GM12878 (cell line): ENCODE results near the gene PKHD1. TPM values are rescaled to one million over a fixed set of nuclear protein-coding genes. Genes with fewer than 3 reads are reported as not detected.

Experiments
- ATAC-seq: fragments of 200-7000 bp; cut with Tn5 transposase; 3 replicates; pipeline ENCODE4 v1.9.1; 2020; ENCODE audit warnings: mild to moderate bottlenecking, moderate library complexity
- BruUV-seq: library from RNA; stranded (reverse); fragments of 400-500 nt; replicated peaks from 2 replicates; lab custom pipeline; 2021; lab: Mats Ljungman, UMichigan
- CTCF ChIA-PET: fragments of 300-600 bp; sonication (Branson Sonifier 250); formaldehyde crosslinking; extraction: SDS; loops from one replicate; lab custom pipeline; 2021; ENCODE audit warnings: inconsistent platforms; lab: Yijun Ruan, JAX
- POLR2A ChIA-PET: fragments of 350-600 bp; formaldehyde crosslinking; extraction: SDS; loops from one replicate; lab custom pipeline; 2021; ENCODE audit warnings: inconsistent platforms; lab: Charles Lee
- RAD21 ChIA-PET: fragments of 300-600 bp; sonication (Branson Sonifier 250); formaldehyde crosslinking; loops from one replicate; lab custom pipeline; 2023; ENCODE audit warnings: antibody characterized with exemption; ENCODE audit not compliant: unreplicated experiment; lab: Charles Lee
- SMC1A ChIA-PET: fragments of 300-600 bp; sonication (Branson Sonifier 250); formaldehyde crosslinking; loops from one replicate; lab custom pipeline; 2023; ENCODE audit not compliant: unreplicated experiment, uncharacterized antibody; lab: Charles Lee
- DNase-seq: peaks from one replicate; pipeline ENCODE4 v3.0.0-alpha.2; 2011; ENCODE audit warnings: low read depth, low spot score
- FAIRE-seq: peaks from 3 replicates; lab custom pipeline; 2011; peaks lifted over from hg19 to GRCh38; lab: Jason Lieb, UNC
- H2AFZ ChIP-seq: 2 replicates; pipeline ENCODE4 v1.6.0; 2011; ENCODE audit warnings: low read depth, low read length, control low read depth; ENCODE audit not compliant: control insufficient read depth
- H3K27ac ChIP-seq: 2 replicates; pipeline ENCODE4 v1.5.1; 2011; ENCODE audit warnings: control low read depth; ENCODE audit not compliant: control insufficient read depth, insufficient read depth
- H3K27me3 ChIP-seq, 2 experiments: replicated peaks in 1 of 2; 2 replicates each; pipeline versions ENCODE4 v1.6.0 to v1.6.1; 2011; ENCODE audit warnings: low read length in 1 of 2; ENCODE audit not compliant: control insufficient read depth in 2 of 2, insufficient read depth in 2 of 2
- H3K36me3 ChIP-seq, 2 experiments: 2 replicates each; pipeline ENCODE4 v1.5.1; 2011; ENCODE audit warnings: low read length in 1 of 2; ENCODE audit not compliant: control insufficient read depth in 2 of 2, insufficient read depth in 2 of 2
- H3K4me1 ChIP-seq: 2 replicates; pipeline ENCODE4 v1.6.1; 2011; ENCODE audit warnings: mild to moderate bottlenecking, low read length, moderate library complexity, mixed read lengths; ENCODE audit not compliant: control insufficient read depth, insufficient read depth
- H3K4me2 ChIP-seq: 2 replicates; pipeline ENCODE4 v1.6.0; 2011; ENCODE audit warnings: control low read depth; ENCODE audit not compliant: control insufficient read depth, insufficient read depth
- H3K4me3 ChIP-seq: fragments of 200-600 bp; sonication (generic); 2 replicates; pipeline ENCODE4 v1.5.1; 2016
- H3K79me2 ChIP-seq: 2 replicates; pipeline ENCODE4 v1.6.0; 2011; ENCODE audit warnings: low read length; ENCODE audit not compliant: control insufficient read depth, insufficient read depth
- H3K9ac ChIP-seq: 2 replicates; pipeline ENCODE4 v1.8.0; 2011; ENCODE audit warnings: low read length, control low read depth, mixed read lengths; ENCODE audit not compliant: control insufficient read depth, insufficient read depth
- H3K9me3 ChIP-seq: replicated peaks from 3 replicates; pipeline ENCODE4 v1.5.1; 2011; ENCODE audit warnings: mild to moderate bottlenecking, low read length; ENCODE audit not compliant: control insufficient read depth, insufficient read depth
- H4K20me1 ChIP-seq: 2 replicates; pipeline ENCODE4 v1.6.0; 2011; ENCODE audit not compliant: control insufficient read depth, insufficient read depth
- ASH2L ChIP-seq: fragments of 300-600, 200-600 bp; sonication (generic); IDR thresholded peaks from 2 replicates; pipeline ENCODE4 v1.6.1; 2017; ENCODE audit warnings: low read depth, mild to moderate bottlenecking, borderline replicate concordance
- CBX3 ChIP-seq: fragments of 200-600 bp; sonication (generic); IDR thresholded peaks from 2 replicates; pipeline ENCODE4 v1.6.1; 2016; ENCODE audit warnings: low read depth, borderline replicate concordance
- CHD1 ChIP-seq: IDR thresholded peaks from 2 replicates; pipeline ENCODE4 v1.6.1; 2012; ENCODE audit warnings: low read depth, low read length, improper control_type of control experiment
- ETV6 ChIP-seq, 2 experiments: fragments of 450-650 bp in 1 of 2; IDR thresholded peaks in 1 of 2; conservative IDR thresholded peaks in 1 of 2; 2 replicates each; pipeline ENCODE4 v1.6.1; 2014; ENCODE audit warnings: antibody characterized with exemption in 1 of 2, borderline replicate concordance in 1 of 2, low read depth in 1 of 2, mild to moderate bottlenecking in 1 of 2, moderate library complexity in 1 of 2
- JUNB ChIP-seq: IDR thresholded peaks from 2 replicates; pipeline ENCODE4 v1.6.1; 2016; ENCODE audit warnings: antibody characterized with exemption, mild to moderate bottlenecking
- KLF5 ChIP-seq: fragments of 450-650 bp; IDR thresholded peaks from 2 replicates; pipeline ENCODE4 v1.6.1; 2014; ENCODE audit warnings: mild to moderate bottlenecking; ENCODE audit not compliant: partially characterized antibody
- MTA2 ChIP-seq: fragments of 450-650 bp; IDR thresholded peaks from 2 replicates; pipeline ENCODE4 v1.6.1; 2016; ENCODE audit warnings: low read depth, mild to moderate bottlenecking, moderate library complexity
- NFIC ChIP-seq: IDR thresholded peaks from 2 replicates; pipeline ENCODE4 v1.6.1; 2012; ENCODE audit warnings: low read depth, mild to moderate bottlenecking, inconsistent platforms, low read length, moderate library complexity
- PML ChIP-seq: IDR thresholded peaks from 2 replicates; pipeline ENCODE4 v1.6.1; 2012; ENCODE audit warnings: low read length, inconsistent platforms
- SMARCA5 ChIP-seq: fragments of 450-650 bp; IDR thresholded peaks from 2 replicates; pipeline ENCODE4 v1.6.1; 2017; ENCODE audit warnings: mild to moderate bottlenecking
- SMC3 ChIP-seq: IDR thresholded peaks from 2 replicates; pipeline ENCODE4 v1.6.1; 2011; ENCODE audit warnings: low read length, improper control_type of control experiment, borderline replicate concordance
- SREBF2 ChIP-seq: IDR thresholded peaks from 2 replicates; pipeline ENCODE4 v1.6.1; 2012; ENCODE audit warnings: mild to moderate bottlenecking, low read length
- YY1 ChIP-seq: IDR thresholded peaks from 2 replicates; pipeline ENCODE4 v1.6.1; 2011; ENCODE audit warnings: low read depth, mild to moderate bottlenecking, low read length
- ZNF217 ChIP-seq: fragments of 450-650 bp; IDR thresholded peaks from 2 replicates; pipeline ENCODE4 v1.6.1; 2017; ENCODE audit warnings: antibody characterized with exemption, mild to moderate bottlenecking
- WGBS: methylation state at CpG from one replicate; pipeline ENCODE4 v1.1.6; 2016; ENCODE audit warnings: low lambda C conversion rate; ENCODE audit not compliant: insufficient replicate concordance, insufficient coverage; ENCODE audit errors: missing lambda C conversion rate; 5-methylcytosine and 5-hydroxymethylcytosine counted together
- in situ Hi-C: fragments of 300-500 bp; cut with MboI; formaldehyde crosslinking; loops from 9 replicates; pipeline ENCODE4 v1.14.3; 2018; ENCODE audit warnings: mixed read lengths
- intact Hi-C: fragments of 100-400 bp; cut with micrococcal nuclease; formaldehyde crosslinking; loops from one replicate; pipeline ENCODE4 v1.14.2; 2022; ENCODE audit not compliant: unreplicated experiment
- polyA plus RNA-seq, 11 experiments: library from polyadenylated mRNA; depleted of rRNA in 4 of 11; unstranded in 6 of 11; stranded (reverse) in 5 of 11; fragments of >200 nt; fragmentation: Nextera tagmentation in 4 of 11; fragmentation: Illumina TruSeq in 1 of 11; extraction: Ambion mirVana in 4 of 11; extraction: Trizol in 1 of 11; gene quantifications; 1 replicate in 1 of 11; 2 replicates in 10 of 11; pipeline versions ENCODE4 v1.2.1 to v1.2.3, GENCODE V29; 2011 to 2016; ENCODE audit warnings: inconsistent platforms in 2 of 11, missing spikeins in 2 of 11, low read depth in 1 of 11
- total RNA-seq, 4 experiments: library from RNA; depleted of rRNA in 3 of 4; stranded (reverse); fragments of >200 nt in 3 of 4; fragmentation: Illumina TruSeq in 1 of 4; extraction: Trizol in 1 of 4; gene quantifications; 2 replicates each; pipeline versions ENCODE4 v1.2.1 to v1.2.3, GENCODE V29; 2013 to 2021
- TF ChIP-seq, protein P1 (sequence below): IDR thresholded peaks from 2 replicates; pipeline ENCODE4 v1.6.1; 2012; ENCODE audit warnings: low read length, inconsistent platforms
- TF ChIP-seq, protein P2 (sequence below): IDR thresholded peaks from 2 replicates; pipeline ENCODE4 v1.6.1; 2011; ENCODE audit warnings: borderline replicate concordance, low read depth, mild to moderate bottlenecking, moderate library complexity, low read length; ENCODE audit not compliant: insufficient read depth, poor library complexity, severe bottlenecking
- TF ChIP-seq, protein P3 (sequence below): IDR thresholded peaks from 2 replicates; pipeline ENCODE4 v1.6.1; 2012; ENCODE audit warnings: low read depth, low read length, improper control_type of control experiment
- TF ChIP-seq, protein P4 (sequence below): IDR thresholded peaks from 2 replicates; pipeline ENCODE4 v1.6.1; 2011; ENCODE audit warnings: low read depth, mild to moderate bottlenecking, low read length, moderate library complexity, borderline replicate concordance; ENCODE audit errors: extremely low read depth

Gene PKHD1
- total and polyA plus RNA-seq, 10 of the 15 experiments (the other 5 are each of a cell fraction or from before 2014, with no cell fraction given) = under 0.01 to 0.90 (median 0.02) TPM; not detected in 1

DNA sequence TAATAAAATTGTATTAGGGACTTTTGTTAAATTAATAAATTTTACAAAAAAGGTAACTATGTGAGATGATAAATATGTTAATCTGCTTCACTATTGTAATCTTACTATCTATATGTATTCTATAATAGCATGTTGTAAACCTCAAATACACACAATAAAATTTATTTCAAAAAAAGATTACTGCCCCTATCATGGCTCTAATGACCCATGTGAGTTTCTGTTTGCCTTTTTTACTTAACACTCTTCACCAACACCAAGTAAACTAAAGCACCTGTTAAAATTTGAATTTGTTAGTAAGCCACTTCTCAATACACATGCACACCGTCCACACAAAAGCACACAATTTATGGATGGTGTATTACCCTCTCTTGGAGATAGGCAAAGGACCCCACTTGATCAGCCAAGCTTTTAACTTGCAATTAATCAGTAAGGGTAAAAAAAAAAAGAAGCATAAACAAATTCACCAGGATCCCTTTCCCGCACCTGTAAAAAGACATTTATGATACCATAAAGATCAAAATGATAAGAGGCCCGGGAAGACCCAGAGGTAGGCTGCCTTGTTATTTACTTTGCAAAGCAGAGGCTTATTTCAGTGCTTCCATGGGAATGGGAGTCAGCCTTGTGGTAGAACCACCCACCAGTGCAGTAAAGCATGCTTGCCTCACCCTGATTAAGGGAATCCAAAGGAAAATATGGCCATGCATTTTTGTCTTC lies 28.6 kb upstream of the PKHD1 start:
- DNase-seq = no peak
- Histone ChIP-seq H3K79me2 (no peaks in the 10 kb centered on the region), H3K4me1 (no peaks in the 10 kb centered on the region), H3K36me3 (no peaks in the 10 kb centered on the region), H4K20me1 (no peaks in the 10 kb centered on the region), H3K4me3 (no peak overlapping the region), H3K27me3 (peaks cover 0 to 2% of the 10 kb centered on the region in 2 experiments; a peak in 3 of 4 replicates), H3K9ac (no peak overlapping the region), H3K27ac (no peak overlapping the region), H2AFZ (no peak overlapping the region), H3K9me3 (no peaks in the 10 kb centered on the region), H3K4me2 (no peak overlapping the region)
- no peak for FAIRE-seq
- RAD21 ChIA-PET = no interaction called here
- BruUV-seq = no TSS peak
- POLR2A ChIA-PET = no interaction called here
- CTCF ChIA-PET = interaction anchor here (1.4 kb wide), 1 partner anchor 14 kb away, joined by 3 read pairs; no protein-coding TSS in a partner anchor
- in situ Hi-C loops (no loop called here), intact Hi-C loops (no loop called here)
- WGBS = 37% methylated on average over 3 of the region's 3 CpGs
- no peak for ATAC-seq
- SMC1A ChIA-PET = interaction anchor here (0.6 kb wide), 1 partner anchor 118 kb away, joined by 3 read pairs; no protein-coding TSS in a partner anchor
- no peak for TF ChIP-seq NFIC
- no peak for TF ChIP-seq CBX3
- TF ChIP-seq JUNB = no peak
- TF ChIP-seq, protein P1, sequence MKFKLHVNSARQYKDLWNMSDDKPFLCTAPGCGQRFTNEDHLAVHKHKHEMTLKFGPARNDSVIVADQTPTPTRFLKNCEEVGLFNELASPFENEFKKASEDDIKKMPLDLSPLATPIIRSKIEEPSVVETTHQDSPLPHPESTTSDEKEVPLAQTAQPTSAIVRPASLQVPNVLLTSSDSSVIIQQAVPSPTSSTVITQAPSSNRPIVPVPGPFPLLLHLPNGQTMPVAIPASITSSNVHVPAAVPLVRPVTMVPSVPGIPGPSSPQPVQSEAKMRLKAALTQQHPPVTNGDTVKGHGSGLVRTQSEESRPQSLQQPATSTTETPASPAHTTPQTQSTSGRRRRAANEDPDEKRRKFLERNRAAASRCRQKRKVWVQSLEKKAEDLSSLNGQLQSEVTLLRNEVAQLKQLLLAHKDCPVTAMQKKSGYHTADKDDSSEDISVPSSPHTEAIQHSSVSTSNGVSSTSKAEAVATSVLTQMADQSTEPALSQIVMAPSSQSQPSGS = no peak
- no peak for TF ChIP-seq ETV6 (conservative IDR thresholded peaks at IDR 0.05 in 1 of 2, IDR thresholded peaks at IDR 0.05 in 1 of 2; ENCODE audit: borderline replicate concordance in 1 of 2, low read depth in 1 of 2)
- TF ChIP-seq CHD1 = no peak
- TF ChIP-seq, protein P2, sequence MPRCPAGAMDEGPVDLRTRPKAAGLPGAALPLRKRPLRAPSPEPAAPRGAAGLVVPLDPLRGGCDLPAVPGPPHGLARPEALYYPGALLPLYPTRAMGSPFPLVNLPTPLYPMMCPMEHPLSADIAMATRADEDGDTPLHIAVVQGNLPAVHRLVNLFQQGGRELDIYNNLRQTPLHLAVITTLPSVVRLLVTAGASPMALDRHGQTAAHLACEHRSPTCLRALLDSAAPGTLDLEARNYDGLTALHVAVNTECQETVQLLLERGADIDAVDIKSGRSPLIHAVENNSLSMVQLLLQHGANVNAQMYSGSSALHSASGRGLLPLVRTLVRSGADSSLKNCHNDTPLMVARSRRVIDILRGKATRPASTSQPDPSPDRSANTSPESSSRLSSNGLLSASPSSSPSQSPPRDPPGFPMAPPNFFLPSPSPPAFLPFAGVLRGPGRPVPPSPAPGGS = no peak
- TF ChIP-seq, protein P3, sequence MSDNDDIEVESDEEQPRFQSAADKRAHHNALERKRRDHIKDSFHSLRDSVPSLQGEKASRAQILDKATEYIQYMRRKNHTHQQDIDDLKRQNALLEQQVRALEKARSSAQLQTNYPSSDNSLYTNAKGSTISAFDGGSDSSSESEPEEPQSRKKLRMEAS = no peak
- TF ChIP-seq MTA2 = no peak
- no peak for TF ChIP-seq ASH2L
- TF ChIP-seq YY1 = no peak
- no peak for TF ChIP-seq KLF5
- no peak for TF ChIP-seq SMARCA5
- TF ChIP-seq, protein P4, sequence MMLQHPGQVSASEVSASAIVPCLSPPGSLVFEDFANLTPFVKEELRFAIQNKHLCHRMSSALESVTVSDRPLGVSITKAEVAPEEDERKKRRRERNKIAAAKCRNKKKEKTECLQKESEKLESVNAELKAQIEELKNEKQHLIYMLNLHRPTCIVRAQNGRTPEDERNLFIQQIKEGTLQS = no peak
- no peak for TF ChIP-seq SREBF2
- no peak for TF ChIP-seq PML
- TF ChIP-seq ZNF217 = no peak
- no peak for TF ChIP-seq SMC3
